Gastroesophageal sphincter (tissue), 3 donors: ENCODE data around the gene GLIPR1L2.

Source experiments
- CTCF ChIP-seq, 4 experiments: fragments of 200-600 bp in 2 of 4; fragments of 450-650 bp in 2 of 4; sonication (generic) in 1 of 4; IDR thresholded peaks; one replicate each; pipeline ENCODE4 v1.5.1; 2017 to 2019; ENCODE audit warnings: antibody characterized with exemption in 4 of 4, mild to moderate bottlenecking in 2 of 4, moderate library complexity in 2 of 4
- EP300 ChIP-seq: sonication (generic); formaldehyde crosslinking; IDR thresholded peaks from one replicate; pipeline ENCODE4 v1.6.1; 2017; ENCODE audit warnings: antibody characterized with exemption, mild to moderate bottlenecking
- POLR2A ChIP-seq, 2 donors: fragments of 450-650 bp; IDR thresholded peaks; one replicate each; pipeline ENCODE4 v1.6.1; 2017; ENCODE audit warnings: antibody characterized with exemption in 2 of 2, mild to moderate bottlenecking in 2 of 2, moderate library complexity in 1 of 2

DNA sequence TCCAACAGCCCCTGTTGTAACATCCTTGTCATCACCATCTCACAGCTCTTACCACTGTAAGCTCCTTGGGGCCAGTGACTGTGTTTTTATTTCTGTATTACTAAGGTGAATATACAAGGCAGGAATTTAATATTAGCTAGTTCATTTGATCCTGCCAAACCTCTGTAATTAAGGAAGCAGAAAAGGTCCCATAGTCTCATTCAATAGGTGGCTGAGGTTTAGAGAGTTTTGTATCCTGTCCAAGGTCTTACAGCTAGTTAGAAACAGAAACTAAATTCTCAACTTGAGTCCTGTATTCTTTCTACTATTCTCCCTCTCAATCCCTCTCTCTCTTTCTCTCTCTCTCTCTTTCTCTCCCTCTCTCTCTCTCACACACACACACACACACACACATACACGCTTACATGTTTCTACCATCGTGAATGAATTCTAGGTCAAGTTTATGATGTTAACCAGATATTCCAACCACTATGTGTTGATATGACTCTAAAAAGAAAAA lies 89.1 kb downstream of the GLIPR1L2 start:
- TF ChIP-seq POLR2A (IDR thresholded peaks at IDR 0.05) (no peak), EP300 (no peak), CTCF (IDR thresholded peaks at IDR 0.05) (no peak)
